Adrenal gland (tissue), 12 donors: ENCODE data around the gene PDGFC. TPM values are rescaled to one million over a fixed set of nuclear protein-coding genes. Genes with fewer than 3 reads are reported as not detected.
A peak's percentile ranks its signal among the peaks of the same experiment; 100 is the strongest.

Experiments used
- DNase-seq, 7 donors: peaks; one replicate each; pipeline ENCODE4 v3.0.0-alpha.2; 2019 to 2020
- H3K27ac ChIP-seq, 5 donors: fragments of 200-600 bp; sonication (generic) in 4 of 5; 1 replicate in 3 of 5; 2 replicates in 2 of 5; pipeline versions ENCODE4 v1.5.1 to v1.8.0; 2016 to 2020; ENCODE audit warnings: mild to moderate bottlenecking in 1 of 5
- H3K27me3 ChIP-seq: fragments of 200-600 bp; 2 replicates; pipeline ENCODE4 v1.8.0; 2021
- H3K36me3 ChIP-seq, 2 donors: fragments of 200-600 bp; replicated peaks in 1 of 2; 1 replicate in 1 of 2; 2 replicates in 1 of 2; pipeline versions ENCODE4 v1.5.1 to v1.8.0; 2018 to 2022
- H3K4me1 ChIP-seq, 2 donors: fragments of 200-600 bp; replicated peaks in 1 of 2; 1 replicate in 1 of 2; 2 replicates in 1 of 2; pipeline versions ENCODE4 v1.5.1 to v1.8.0; 2018 to 2021
- H3K4me3 ChIP-seq, 4 donors: fragments of 200-600 bp; sonication (generic) in 3 of 4; one replicate each; pipeline ENCODE4 v1.5.1; 2016 to 2018
- H3K9me3 ChIP-seq, 3 donors: fragments of 200-600 bp; sonication (generic) in 1 of 3; replicated peaks in 1 of 3; 1 replicate in 2 of 3; 2 replicates in 1 of 3; pipeline versions ENCODE4 v1.5.1 to v1.8.0; 2016 to 2021
- POLR2A ChIP-seq, 2 donors: fragments of 450-650 bp; IDR thresholded peaks; one replicate each; pipeline ENCODE4 v1.6.1; 2017; ENCODE audit warnings: antibody characterized with exemption in 2 of 2, mild to moderate bottlenecking in 2 of 2, moderate library complexity in 1 of 2
- WGBS, 4 donors: extraction: QIAGEN DNeasy Blood & Tissue Kit in 2 of 4; methylation state at CpG; one replicate each; pipeline versions ENCODE4 v1.1.5 to v1.1.7; 2013 to 2017; 5-methylcytosine and 5-hydroxymethylcytosine counted together
- intact Hi-C, 2 donors: fragments of 100-400 bp; cut with DNase I; formaldehyde crosslinking; loops; one replicate each; pipeline versions ENCODE4 v1.14.1 to v1.15.0; 2022 to 2023
- polyA plus RNA-seq, 3 donors: library from polyadenylated mRNA; stranded (reverse); fragments of 200-250 nt in 2 of 3; fragments of 350-450 nt in 1 of 3; fragmentation: Illumina TruSeq in 1 of 3; extraction: RNeasy Lipid Tissue Mini Kit (QIAGEN cat#74804) in 1 of 3; gene quantifications; one replicate each; pipeline ENCODE4 v1.2.3, GENCODE V29; 2013 to 2014
- total RNA-seq, 9 donors: library from RNA; depleted of rRNA in 4 of 9; stranded (reverse); fragments of >200 nt in 4 of 9; fragments of 120-200 nt in 1 of 9; fragmentation: NEBNext Ultra II Directional in 1 of 9; extraction: Animal tissue kit (Norgen Biotek cat#: 25700) in 1 of 9; gene quantifications; one replicate each; pipeline versions ENCODE4 v1.1.0 to v1.2.4, GENCODE V29; 2013 to 2023
- TF ChIP-seq, protein P1 (sequence below), 6 experiments: fragments of 450-650 bp in 4 of 6; fragments of 200-600 bp in 2 of 6; sonication (generic) in 1 of 6; IDR thresholded peaks; 1 replicate in 5 of 6; 2 replicates in 1 of 6; pipeline versions ENCODE4 v1.5.1 to v1.8.0; 2016 to 2021; ENCODE audit warnings: antibody characterized with exemption in 6 of 6, mild to moderate bottlenecking in 2 of 6, moderate library complexity in 1 of 6
- donor health status: healthy with polysubstance abuse.
- donor health status: Bipolar disorder and iron deficiency.
- donor health status: DM: yes; HTN: yes; CAD: no.
- donor health status: DM: no; HTN: no; CAD: no.
- donor health status: DM: no; HTN: no; CAD: no.
- donor health status: DM: yes; HTN: yes; CAD: no.

The PDGFC gene
- total and polyA plus RNA-seq, 12 donors, result 6.0 to 77.2 (median 45.4) TPM

DNA sequence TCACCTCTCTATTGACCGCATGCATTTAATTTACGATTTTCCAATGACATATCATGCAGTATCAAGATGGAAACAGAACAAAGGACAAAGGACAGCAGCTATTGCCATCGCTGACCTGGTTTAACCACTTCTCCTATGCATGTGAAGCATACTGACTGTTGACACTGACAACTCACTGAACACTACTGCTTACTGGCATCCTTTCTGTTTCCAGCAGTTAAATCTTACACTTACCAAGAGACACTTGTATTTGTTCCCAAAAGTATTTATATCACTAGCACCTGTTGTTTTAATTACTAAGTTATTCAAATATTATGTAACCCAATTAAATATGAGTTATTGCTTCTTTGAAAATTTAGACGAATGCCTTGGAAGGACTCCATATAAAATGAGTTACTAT, 176.7 kb downstream of the PDGFC start:
- no peak overlapping the region for H3K27ac ChIP-seq
- DNase-seq, result no peak
- 65 to 72% (median 69%) methylated on average over 4 of the region's 4 CpGs for WGBS, 4 donors
- H3K27me3 ChIP-seq, result no peaks in the 10 kb centered on the region
- H3K36me3 ChIP-seq, result no peaks in the 10 kb centered on the region
- H3K4me3 ChIP-seq, result no peak overlapping the region
- TF ChIP-seq, protein P1, sequence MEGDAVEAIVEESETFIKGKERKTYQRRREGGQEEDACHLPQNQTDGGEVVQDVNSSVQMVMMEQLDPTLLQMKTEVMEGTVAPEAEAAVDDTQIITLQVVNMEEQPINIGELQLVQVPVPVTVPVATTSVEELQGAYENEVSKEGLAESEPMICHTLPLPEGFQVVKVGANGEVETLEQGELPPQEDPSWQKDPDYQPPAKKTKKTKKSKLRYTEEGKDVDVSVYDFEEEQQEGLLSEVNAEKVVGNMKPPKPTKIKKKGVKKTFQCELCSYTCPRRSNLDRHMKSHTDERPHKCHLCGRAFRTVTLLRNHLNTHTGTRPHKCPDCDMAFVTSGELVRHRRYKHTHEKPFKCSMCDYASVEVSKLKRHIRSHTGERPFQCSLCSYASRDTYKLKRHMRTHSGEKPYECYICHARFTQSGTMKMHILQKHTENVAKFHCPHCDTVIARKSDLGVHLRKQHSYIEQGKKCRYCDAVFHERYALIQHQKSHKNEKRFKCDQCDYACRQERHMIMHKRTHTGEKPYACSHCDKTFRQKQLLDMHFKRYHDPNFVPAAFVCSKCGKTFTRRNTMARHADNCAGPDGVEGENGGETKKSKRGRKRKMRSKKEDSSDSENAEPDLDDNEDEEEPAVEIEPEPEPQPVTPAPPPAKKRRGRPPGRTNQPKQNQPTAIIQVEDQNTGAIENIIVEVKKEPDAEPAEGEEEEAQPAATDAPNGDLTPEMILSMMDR (IDR thresholded peaks at IDR 0.05), result no peak
- TF ChIP-seq POLR2A (IDR thresholded peaks at IDR 0.05), result no peak
- no peaks in the 10 kb centered on the region for H3K9me3 ChIP-seq
- intact Hi-C loops, result no loop called here
- peaks cover 0 to 32% of the 10 kb centered on the region in 2 donors for H3K4me1 ChIP-seq

DNA sequence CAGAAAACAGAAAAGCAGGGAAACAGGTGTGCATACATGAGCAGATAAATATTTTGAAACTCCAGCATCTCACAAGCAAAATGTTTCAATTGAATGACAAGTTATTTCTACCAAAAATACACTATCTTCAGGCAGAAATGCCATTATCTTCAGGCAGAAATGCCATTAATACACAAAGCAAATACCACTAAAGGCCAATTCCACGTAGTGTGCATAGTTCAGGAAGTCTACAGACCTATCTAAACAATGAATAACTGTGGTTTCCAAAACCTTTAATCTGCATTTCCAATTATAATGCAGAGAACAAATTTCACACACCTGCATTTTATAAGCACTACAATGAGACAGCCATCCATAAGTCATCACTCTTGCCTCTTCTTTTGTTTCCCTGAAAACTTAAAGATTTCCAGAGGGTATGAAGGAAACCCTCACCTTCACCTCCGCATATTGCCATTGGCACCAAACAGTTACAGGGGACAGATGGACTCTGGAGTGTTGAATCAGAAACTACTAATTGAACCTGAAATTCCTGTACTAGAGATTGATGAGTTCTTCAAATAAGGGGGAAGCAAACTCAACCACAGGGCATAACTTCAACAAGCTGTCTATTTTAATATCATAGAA, 179.0 kb downstream of the PDGFC start:
- Histone ChIP-seq H3K36me3 (no peaks in the 10 kb centered on the region), H3K4me1 (peaks cover 0 to 34% of the 10 kb centered on the region in 2 donors), H3K27me3 (no peaks in the 10 kb centered on the region), H3K9me3 (no peaks in the 10 kb centered on the region), H3K4me3 (no peak overlapping the region), H3K27ac (no peak overlapping the region)
- WGBS, 4 donors, result 76 to 94% (median 83%) methylated on average over 2 of the region's 2 CpGs
- no peak for DNase-seq
- no peak for TF ChIP-seq POLR2A (IDR thresholded peaks at IDR 0.05)
- TF ChIP-seq, protein P1 (IDR thresholded peaks at IDR 0.05), result no peak
- intact Hi-C loops, result no loop called here

DNA sequence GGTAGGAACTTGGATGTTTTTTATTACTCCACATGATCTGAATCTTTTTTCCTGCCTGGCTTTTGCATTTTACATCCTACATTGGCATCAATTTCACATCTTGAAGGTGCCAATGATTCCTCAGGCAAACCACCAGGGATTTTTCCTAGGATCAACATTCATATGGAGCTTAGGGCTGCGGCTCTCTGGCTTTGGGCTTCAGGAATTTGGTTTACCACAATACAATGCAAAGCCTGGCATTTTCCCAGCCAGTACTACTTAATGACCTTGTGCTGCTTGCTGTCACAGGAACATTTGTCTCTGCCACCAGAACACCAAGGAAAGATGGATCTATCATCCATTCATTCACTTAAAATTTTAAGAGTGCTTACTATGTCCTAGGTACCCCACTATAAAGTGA, 180.7 kb downstream of the PDGFC start:
- WGBS, 4 donors, result 33 to 43% (median 37%) methylated on average over 1 of the region's 1 CpG
- no peak overlapping the region for H3K4me3 ChIP-seq
- H3K4me1 ChIP-seq, result peaks cover 0 to 34% of the 10 kb centered on the region in 2 donors
- H3K9me3 ChIP-seq, result no peaks in the 10 kb centered on the region
- peak overlapping the region in 1 of 5 donors; percentile 23 for H3K27ac ChIP-seq
- no peaks in the 10 kb centered on the region for H3K36me3 ChIP-seq
- DNase-seq, result peak; percentile 22 to 62 (median 37)
- intact Hi-C loops, result no loop called here
- TF ChIP-seq, protein P1 (IDR thresholded peaks at IDR 0.05), result no peak
- TF ChIP-seq POLR2A (IDR thresholded peaks at IDR 0.05), result no peak
- H3K27me3 ChIP-seq, result no peaks in the 10 kb centered on the region

DNA sequence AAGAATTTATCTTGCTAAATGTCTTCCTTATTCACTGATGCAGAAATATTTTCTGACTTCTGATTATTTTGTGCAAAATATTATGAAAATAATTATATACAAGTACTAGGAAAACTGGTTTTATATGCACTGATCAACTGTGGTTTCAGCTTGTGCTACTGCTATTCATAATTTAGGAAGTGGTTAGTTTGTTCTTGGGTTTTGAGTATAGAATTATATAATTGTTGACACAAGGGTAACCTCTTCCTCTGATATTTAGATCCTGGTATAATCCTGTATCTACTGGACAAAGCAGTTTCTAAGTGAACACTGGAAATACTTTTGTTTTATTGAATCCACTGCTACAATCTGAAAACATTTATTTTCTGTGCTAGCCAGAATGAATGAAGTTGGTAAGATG, 182.8 kb downstream of the PDGFC start:
- TF ChIP-seq POLR2A (IDR thresholded peaks at IDR 0.05), result no peak
- TF ChIP-seq, protein P1 (IDR thresholded peaks at IDR 0.05), result no peak
- Histone ChIP-seq H3K4me1 (peaks cover 0 to 31% of the 10 kb centered on the region in 2 donors), H3K27ac (no peak overlapping the region), H3K36me3 (no peaks in the 10 kb centered on the region), H3K27me3 (no peaks in the 10 kb centered on the region), H3K4me3 (no peak overlapping the region), H3K9me3 (no peaks in the 10 kb centered on the region)
- no peak for DNase-seq
- intact Hi-C loops, result no loop called here
